ENCODE data around the gene CHGA.

DNA sequence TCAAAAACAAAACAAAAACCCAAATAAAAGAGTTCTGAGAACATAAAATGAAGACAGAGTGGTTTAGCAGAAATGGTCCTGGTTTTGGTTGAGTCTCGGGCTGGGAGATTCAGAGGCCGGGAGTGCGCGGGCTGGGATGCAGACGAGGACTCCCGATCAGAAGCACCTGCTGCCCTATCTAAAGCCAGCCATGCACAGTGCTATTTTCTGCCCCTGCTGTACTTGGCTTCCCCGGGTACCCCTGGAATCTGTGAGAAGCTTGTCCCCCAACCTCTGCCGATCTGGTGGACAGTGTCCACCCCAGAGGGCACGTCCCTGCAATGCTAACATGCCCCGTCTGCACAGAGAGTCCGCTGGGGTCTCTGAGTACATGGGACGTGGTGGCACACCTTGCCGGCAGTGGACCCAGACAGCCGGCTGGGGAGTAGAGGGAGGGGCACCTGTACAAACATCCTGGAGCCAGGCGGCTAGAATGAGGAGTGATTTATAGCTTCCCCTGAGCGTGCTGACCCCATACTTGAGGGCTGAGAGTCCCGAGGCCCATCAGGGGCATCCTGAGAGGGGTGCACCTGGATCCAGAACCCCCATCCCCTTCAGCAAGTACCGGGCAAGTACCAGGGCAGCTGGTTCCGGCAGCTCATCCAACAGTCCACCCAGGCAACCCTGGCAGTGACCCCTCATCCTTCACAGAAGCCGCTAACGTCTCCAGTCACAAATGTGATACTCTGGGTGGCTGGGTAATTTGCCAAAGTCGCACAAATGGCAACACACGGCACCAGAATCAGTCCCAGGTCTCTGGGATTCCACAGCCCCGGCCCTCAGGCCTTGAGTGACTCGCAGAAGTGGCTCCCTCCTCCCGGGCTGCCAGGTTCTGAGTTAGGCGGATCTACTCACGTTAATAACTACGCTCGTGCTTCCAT, 37.1 kb downstream of the CHGA start:
- TF ChIP-seq GABPA (IDR thresholded peaks at IDR 0.05; ENCODE audit: low read depth, low read length), result no peak
- no peak for TF ChIP-seq GABPA (CRISPR knock-in tag; IDR thresholded peaks at IDR 0.05; ENCODE audit: low read depth)
- no peak for TF ChIP-seq ZBTB20 (CRISPR knock-in tag; IDR thresholded peaks at IDR 0.05; ENCODE audit: borderline replicate concordance, low read depth)
- TF ChIP-seq, protein P1, sequence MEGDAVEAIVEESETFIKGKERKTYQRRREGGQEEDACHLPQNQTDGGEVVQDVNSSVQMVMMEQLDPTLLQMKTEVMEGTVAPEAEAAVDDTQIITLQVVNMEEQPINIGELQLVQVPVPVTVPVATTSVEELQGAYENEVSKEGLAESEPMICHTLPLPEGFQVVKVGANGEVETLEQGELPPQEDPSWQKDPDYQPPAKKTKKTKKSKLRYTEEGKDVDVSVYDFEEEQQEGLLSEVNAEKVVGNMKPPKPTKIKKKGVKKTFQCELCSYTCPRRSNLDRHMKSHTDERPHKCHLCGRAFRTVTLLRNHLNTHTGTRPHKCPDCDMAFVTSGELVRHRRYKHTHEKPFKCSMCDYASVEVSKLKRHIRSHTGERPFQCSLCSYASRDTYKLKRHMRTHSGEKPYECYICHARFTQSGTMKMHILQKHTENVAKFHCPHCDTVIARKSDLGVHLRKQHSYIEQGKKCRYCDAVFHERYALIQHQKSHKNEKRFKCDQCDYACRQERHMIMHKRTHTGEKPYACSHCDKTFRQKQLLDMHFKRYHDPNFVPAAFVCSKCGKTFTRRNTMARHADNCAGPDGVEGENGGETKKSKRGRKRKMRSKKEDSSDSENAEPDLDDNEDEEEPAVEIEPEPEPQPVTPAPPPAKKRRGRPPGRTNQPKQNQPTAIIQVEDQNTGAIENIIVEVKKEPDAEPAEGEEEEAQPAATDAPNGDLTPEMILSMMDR (CRISPR knock-in tag; IDR thresholded peaks at IDR 0.05), result no peak
- TF ChIP-seq PHF8 (CRISPR knock-in tag; IDR thresholded peaks at IDR 0.05), result no peak
- TF ChIP-seq CBX5 (CRISPR knock-in tag; IDR thresholded peaks at IDR 0.05; ENCODE audit: borderline replicate concordance), result no peak
- TF ChIP-seq CBX2 (IDR thresholded peaks at IDR 0.05; ENCODE audit: low read depth, low read length), result no peak
- no peak for TF ChIP-seq CBX2 (CRISPR knock-in tag; IDR thresholded peaks at IDR 0.05; ENCODE audit: low read depth)
- no peak for TF ChIP-seq SCMH1 (CRISPR knock-in tag; IDR thresholded peaks at IDR 0.05; ENCODE audit: borderline replicate concordance)
- no peak for TF ChIP-seq MZF1 (CRISPR knock-in tag; IDR thresholded peaks at IDR 0.05; ENCODE audit: borderline replicate concordance)
- TF ChIP-seq, protein P2, sequence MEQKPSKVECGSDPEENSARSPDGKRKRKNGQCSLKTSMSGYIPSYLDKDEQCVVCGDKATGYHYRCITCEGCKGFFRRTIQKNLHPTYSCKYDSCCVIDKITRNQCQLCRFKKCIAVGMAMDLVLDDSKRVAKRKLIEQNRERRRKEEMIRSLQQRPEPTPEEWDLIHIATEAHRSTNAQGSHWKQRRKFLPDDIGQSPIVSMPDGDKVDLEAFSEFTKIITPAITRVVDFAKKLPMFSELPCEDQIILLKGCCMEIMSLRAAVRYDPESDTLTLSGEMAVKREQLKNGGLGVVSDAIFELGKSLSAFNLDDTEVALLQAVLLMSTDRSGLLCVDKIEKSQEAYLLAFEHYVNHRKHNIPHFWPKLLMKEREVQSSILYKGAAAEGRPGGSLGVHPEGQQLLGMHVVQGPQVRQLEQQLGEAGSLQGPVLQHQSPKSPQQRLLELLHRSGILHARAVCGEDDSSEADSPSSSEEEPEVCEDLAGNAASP (CRISPR knock-in tag; IDR thresholded peaks at IDR 0.05; ENCODE audit: borderline replicate concordance), result no peak
- TF ChIP-seq, protein P3, sequence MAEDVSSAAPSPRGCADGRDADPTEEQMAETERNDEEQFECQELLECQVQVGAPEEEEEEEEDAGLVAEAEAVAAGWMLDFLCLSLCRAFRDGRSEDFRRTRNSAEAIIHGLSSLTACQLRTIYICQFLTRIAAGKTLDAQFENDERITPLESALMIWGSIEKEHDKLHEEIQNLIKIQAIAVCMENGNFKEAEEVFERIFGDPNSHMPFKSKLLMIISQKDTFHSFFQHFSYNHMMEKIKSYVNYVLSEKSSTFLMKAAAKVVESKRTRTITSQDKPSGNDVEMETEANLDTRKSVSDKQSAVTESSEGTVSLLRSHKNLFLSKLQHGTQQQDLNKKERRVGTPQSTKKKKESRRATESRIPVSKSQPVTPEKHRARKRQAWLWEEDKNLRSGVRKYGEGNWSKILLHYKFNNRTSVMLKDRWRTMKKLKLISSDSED (CRISPR knock-in tag; IDR thresholded peaks at IDR 0.05), result no peak
